ENCODE data around the gene PTF1A. TPM values are rescaled to one million over a fixed set of nuclear protein-coding genes. Genes with fewer than 3 reads are reported as not detected.
"Not testable (repeated sequence)": the region's sequence is repeated elsewhere in the genome, so short reads cannot be mapped to it uniquely, and the experiment has no call there.

The PTF1A gene
- total RNA-seq, 2 experiments from 2014 or later, result not detected

GRCh38 chr10:23199768-23200511, 7.8 kb downstream of the PTF1A start:
- intact Hi-C loops (cut with micrococcal nuclease), result loop anchor here (10.0 kb wide), 1 partner anchor 495 kb away; no protein-coding TSS in a partner anchor
- Mint-ChIP-seq H3K27ac (no peak overlapping the region), H3K27me3 (peaks cover 78% of the 10 kb centered on the region), H3K4me1 (ENCODE audit: low read depth) (peaks cover 5% of the 10 kb centered on the region), H3K9me3 (no peaks in the 10 kb centered on the region), H3K4me3 (no peak overlapping the region), H3K36me3 (no peaks in the 10 kb centered on the region)
- ChIA-PET POLR2A (no interaction called here), CTCF (no interaction called here)
- no peak for DNase-seq

DNA sequence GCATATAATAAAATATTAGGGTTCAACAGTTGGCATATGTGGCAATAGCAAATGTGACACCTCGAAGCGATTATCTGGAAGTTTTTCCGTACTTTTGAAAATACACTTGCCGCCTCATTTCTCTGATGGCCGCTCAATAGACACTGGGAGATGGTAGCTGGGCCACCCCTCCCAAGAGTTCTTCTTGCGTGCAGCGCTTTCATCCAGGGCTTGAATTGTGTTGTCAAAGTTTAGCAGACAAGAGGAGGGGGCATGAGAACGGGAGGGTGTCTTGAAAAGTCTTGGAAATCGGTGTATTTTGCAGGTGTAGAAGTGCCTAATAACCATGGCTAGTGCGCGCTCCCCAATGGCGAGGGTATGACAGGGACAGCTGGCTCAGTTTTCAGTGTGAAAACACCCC, 8.5 kb downstream of the PTF1A start:
- peaks cover 75% of the 10 kb centered on the region for H3K27me3 Mint-ChIP-seq
- no peaks in the 10 kb centered on the region for H3K36me3 Mint-ChIP-seq
- H3K27ac Mint-ChIP-seq, result no peak overlapping the region
- intact Hi-C loops (cut with micrococcal nuclease), result no loop called here
- no peak overlapping the region for H3K4me3 Mint-ChIP-seq
- ChIA-PET CTCF (no interaction called here), POLR2A (no interaction called here)
- peaks cover 5% of the 10 kb centered on the region for H3K4me1 Mint-ChIP-seq (ENCODE audit: low read depth)
- H3K9me3 Mint-ChIP-seq, result no peaks in the 10 kb centered on the region
- no peak for DNase-seq

DNA sequence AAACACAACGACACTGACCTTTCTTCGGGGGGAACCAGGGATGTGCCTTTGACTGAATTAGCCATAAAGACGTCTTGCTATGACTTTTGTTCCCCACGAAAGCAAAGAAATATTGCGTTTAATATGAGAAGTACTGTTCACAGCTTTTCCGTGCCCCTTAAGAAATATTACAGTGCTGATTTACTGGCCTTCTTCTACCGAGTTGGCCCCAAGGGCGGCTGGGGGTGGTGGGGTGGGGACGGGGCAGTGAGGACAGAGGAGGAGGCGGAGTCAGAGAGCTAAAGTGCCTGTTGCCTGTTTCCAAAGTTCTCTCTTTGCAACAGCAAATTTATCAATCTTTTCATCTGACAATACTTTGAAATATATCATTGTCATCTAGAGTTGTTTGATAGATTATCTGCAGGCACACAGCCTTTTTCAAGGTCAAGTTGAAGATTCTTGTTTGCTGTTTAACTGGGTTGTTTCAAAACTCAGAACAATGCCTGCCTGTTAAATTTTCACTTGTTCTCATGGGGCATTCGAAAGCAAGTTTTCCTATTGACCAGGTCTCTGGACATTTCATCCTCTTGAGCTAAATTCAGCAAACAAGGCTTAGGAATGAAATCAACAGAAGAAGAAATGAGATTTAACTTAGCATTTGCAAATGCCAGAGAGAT, 9.0 kb downstream of the PTF1A start:
- ChIA-PET CTCF (no interaction called here), POLR2A (no interaction called here)
- Mint-ChIP-seq H3K4me3 (no peak overlapping the region), H3K9me3 (no peaks in the 10 kb centered on the region), H3K27me3 (peaks cover 72% of the 10 kb centered on the region), H3K36me3 (no peaks in the 10 kb centered on the region), H3K4me1 (ENCODE audit: low read depth) (peaks cover 5% of the 10 kb centered on the region), H3K27ac (no peak overlapping the region)
- intact Hi-C loops (cut with micrococcal nuclease), result no loop called here
- no peak for DNase-seq

DNA sequence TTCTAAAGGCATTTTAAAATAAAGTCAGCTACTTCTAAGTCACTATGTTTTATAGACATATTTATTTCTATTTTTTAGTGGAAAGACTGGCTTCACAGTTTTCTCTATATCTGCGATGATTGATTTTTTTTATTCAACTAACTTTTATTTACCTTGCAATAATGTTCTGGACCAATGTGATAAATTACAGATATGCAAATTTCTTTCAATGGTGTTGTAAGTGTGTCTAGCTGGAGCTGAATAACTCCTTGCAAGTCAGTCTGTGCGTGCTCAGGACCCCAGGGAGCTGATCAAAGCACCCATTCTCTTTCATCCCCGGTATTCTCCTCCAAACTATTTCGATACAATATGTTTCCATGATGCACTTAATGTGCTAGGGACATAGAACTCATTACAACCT, 9.7 kb downstream of the PTF1A start:
- peaks cover 5% of the 10 kb centered on the region for H3K4me1 Mint-ChIP-seq (ENCODE audit: low read depth)
- H3K36me3 Mint-ChIP-seq, result no peaks in the 10 kb centered on the region
- intact Hi-C loops (cut with micrococcal nuclease), result no loop called here
- H3K27me3 Mint-ChIP-seq, result peaks cover 65% of the 10 kb centered on the region
- no peak overlapping the region for H3K27ac Mint-ChIP-seq
- CTCF ChIA-PET, result no interaction called here
- H3K4me3 Mint-ChIP-seq, result no peak overlapping the region
- no peaks in the 10 kb centered on the region for H3K9me3 Mint-ChIP-seq
- no peak for DNase-seq
- POLR2A ChIA-PET, result no interaction called here

DNA sequence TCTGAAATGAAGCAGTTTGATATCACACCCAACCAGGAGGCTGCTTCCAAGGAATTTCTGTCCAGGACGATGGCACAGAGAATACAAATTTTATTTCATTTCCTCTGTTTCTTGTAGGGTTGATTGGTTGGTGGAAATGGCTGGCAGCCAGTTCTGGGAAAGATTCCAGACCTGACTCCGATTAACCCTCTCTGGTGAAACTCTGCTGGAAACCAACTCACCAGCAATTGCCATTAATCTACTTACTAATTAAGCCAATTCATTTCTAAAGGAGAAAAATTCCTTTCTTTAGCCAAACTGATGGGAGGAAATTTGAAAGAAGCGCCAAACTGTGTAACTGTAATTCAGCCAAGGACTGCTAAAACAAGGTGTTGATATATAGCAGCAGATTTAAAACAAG, 10.7 kb downstream of the PTF1A start:
- H3K36me3 Mint-ChIP-seq, result no peaks in the 10 kb centered on the region
- POLR2A ChIA-PET, result no interaction called here
- H3K4me3 Mint-ChIP-seq, result no peak overlapping the region
- H3K9me3 Mint-ChIP-seq, result no peaks in the 10 kb centered on the region
- intact Hi-C loops (cut with micrococcal nuclease), result no loop called here
- peaks cover 5% of the 10 kb centered on the region for H3K4me1 Mint-ChIP-seq (ENCODE audit: low read depth)
- CTCF ChIA-PET, result no interaction called here
- peaks cover 63% of the 10 kb centered on the region for H3K27me3 Mint-ChIP-seq
- DNase-seq, result no peak
- H3K27ac Mint-ChIP-seq, result no peak overlapping the region

GRCh38 chr10:23203369-23204325, 11.5 kb downstream of the PTF1A start:
- CTCF ChIA-PET, result no interaction called here
- Mint-ChIP-seq H3K36me3 (no peaks in the 10 kb centered on the region), H3K27ac (no peak overlapping the region), H3K4me1 (ENCODE audit: low read depth) (peaks cover 5% of the 10 kb centered on the region), H3K27me3 (peaks cover 56% of the 10 kb centered on the region), H3K9me3 (no peaks in the 10 kb centered on the region), H3K4me3 (no peak overlapping the region)
- intact Hi-C loops (cut with micrococcal nuclease), result no loop called here
- no peak for DNase-seq
- POLR2A ChIA-PET, result no interaction called here

GRCh38 chr10:23204773-23205172, 12.7 kb downstream of the PTF1A start:
- ChIA-PET POLR2A (no interaction called here), CTCF (no interaction called here)
- H3K9me3 Mint-ChIP-seq, result no peaks in the 10 kb centered on the region
- intact Hi-C loops (cut with micrococcal nuclease), result no loop called here
- H3K27ac Mint-ChIP-seq, result no peak overlapping the region
- peaks cover 4% of the 10 kb centered on the region for H3K4me1 Mint-ChIP-seq (ENCODE audit: low read depth)
- no peak for DNase-seq
- H3K4me3 Mint-ChIP-seq, result no peak overlapping the region
- H3K27me3 Mint-ChIP-seq, result peaks cover 59% of the 10 kb centered on the region
- H3K36me3 Mint-ChIP-seq, result no peaks in the 10 kb centered on the region

DNA sequence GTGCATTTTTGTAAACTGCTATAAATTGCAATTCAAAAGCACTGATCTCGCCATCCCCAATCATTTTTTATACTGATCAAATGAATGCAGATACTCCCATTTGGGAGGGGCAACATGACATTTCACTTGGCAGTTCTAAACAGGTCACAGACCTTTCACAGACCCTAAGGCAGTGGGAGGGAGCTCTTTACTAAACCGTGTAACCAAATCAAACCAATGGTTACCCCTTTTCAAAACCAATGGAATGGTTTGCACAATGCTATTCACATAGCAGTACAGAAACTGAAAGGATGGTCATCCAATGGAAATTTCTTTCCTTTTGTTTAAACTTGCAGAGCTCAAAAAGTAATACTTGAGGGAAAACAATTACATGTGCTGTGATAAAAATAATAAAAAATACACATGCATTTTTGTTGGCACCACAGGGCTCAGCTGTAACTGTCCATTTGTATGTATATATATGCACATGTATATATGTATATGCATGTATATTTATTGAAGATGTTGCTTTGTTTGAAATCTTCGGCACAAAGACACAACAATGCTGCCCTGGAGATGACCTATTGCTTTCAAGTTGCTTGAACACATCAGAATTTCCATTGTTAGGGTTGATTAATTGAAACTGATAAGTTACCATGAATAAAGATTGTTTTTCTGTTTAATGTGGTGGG, 14.0 kb downstream of the PTF1A start:
- no peak overlapping the region for H3K27ac Mint-ChIP-seq
- H3K4me3 Mint-ChIP-seq, result no peak overlapping the region
- DNase-seq, result no peak
- ChIA-PET CTCF (no interaction called here), POLR2A (no interaction called here)
- H3K9me3 Mint-ChIP-seq, result no peaks in the 10 kb centered on the region
- no peaks in the 10 kb centered on the region for H3K4me1 Mint-ChIP-seq (ENCODE audit: low read depth)
- no peaks in the 10 kb centered on the region for H3K36me3 Mint-ChIP-seq
- intact Hi-C loops (cut with micrococcal nuclease), result no loop called here
- H3K27me3 Mint-ChIP-seq, result peaks cover 46% of the 10 kb centered on the region

GRCh38 chr10:23217471-23217870, 25.4 kb downstream of the PTF1A start:
- H3K4me3 Mint-ChIP-seq, result no peak overlapping the region
- no peak overlapping the region for H3K27ac Mint-ChIP-seq
- ChIA-PET CTCF (no interaction called here), POLR2A (no interaction called here)
- intact Hi-C loops (cut with micrococcal nuclease), result no loop called here
- peaks cover 5% of the 10 kb centered on the region for H3K27me3 Mint-ChIP-seq
- no peaks in the 10 kb centered on the region for H3K9me3 Mint-ChIP-seq
- H3K4me1 Mint-ChIP-seq (ENCODE audit: low read depth), result no peaks in the 10 kb centered on the region
- no peaks in the 10 kb centered on the region for H3K36me3 Mint-ChIP-seq
- no peak for DNase-seq

DNA sequence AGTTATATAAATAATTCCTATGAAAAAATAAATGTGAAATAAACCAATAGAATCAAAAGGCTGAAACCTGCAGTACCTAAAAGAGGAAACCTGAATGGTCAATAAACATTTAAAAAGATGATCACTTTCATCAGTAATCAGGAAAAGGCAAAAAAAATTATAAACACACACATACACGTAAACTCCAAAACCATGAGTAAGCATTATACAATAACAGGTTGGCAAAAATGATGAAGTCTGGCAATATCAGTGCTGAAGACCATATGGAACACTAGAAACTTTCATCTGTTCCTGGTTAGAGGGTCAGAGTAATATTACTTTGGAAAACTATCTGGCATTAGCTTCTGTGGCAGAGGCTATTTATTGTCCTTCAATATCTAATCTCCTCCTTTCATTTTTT, 38.5 kb downstream of the PTF1A start:
- H3K9me3 Mint-ChIP-seq, result peaks cover 3% of the 10 kb centered on the region
- intact Hi-C loops (cut with micrococcal nuclease), result no loop called here
- POLR2A ChIA-PET, result no interaction called here
- no peaks in the 10 kb centered on the region for H3K4me1 Mint-ChIP-seq (ENCODE audit: low read depth)
- H3K36me3 Mint-ChIP-seq, result no peaks in the 10 kb centered on the region
- H3K27ac Mint-ChIP-seq, result no peak overlapping the region
- no peak overlapping the region for H3K4me3 Mint-ChIP-seq
- CTCF ChIA-PET, result no interaction called here
- peaks cover 1% of the 10 kb centered on the region for H3K27me3 Mint-ChIP-seq
- DNase-seq, result no peak

- Mint-ChIP-seq H3K27ac (no peak overlapping the region), H3K4me3 (no peak overlapping the region), H3K9me3 (peaks cover 6% of the 10 kb centered on the region), H3K27me3 (peaks cover 3% of the 10 kb centered on the region), H3K36me3 (no peaks in the 10 kb centered on the region), H3K4me1 (ENCODE audit: low read depth) (no peaks in the 10 kb centered on the region)
- ChIA-PET CTCF (no interaction called here), POLR2A (no interaction called here)
- DNase-seq, result no peak
- intact Hi-C loops (cut with micrococcal nuclease), result no loop called here
Measured at GRCh38 chr10:23238015-23238414, 45.9 kb downstream of the PTF1A start.

DNA sequence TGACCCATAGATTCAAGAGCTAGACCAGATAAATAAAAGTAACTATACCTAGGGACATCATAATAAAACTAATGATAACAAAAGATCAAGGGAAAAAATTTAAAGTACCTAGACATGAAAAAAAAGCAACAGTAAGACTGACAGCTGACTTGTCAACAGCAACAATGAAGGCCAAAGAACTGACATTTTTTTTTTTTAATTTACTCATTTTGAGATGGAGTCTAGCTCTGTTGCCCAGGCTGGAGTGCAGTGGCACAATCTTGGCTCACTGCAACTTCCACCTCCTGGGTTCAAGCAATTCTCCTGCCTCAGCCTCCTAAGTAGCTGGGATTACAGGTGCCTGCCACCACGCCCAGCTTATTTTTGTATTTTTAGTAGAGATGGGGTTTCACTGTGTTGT, 49.7 kb downstream of the PTF1A start:
- peaks cover 11% of the 10 kb centered on the region for H3K9me3 Mint-ChIP-seq
- H3K4me1 Mint-ChIP-seq (ENCODE audit: low read depth); H3K36me3 Mint-ChIP-seq; H3K27ac Mint-ChIP-seq; intact Hi-C loops (cut with micrococcal nuclease); H3K4me3 Mint-ChIP-seq; H3K27me3 Mint-ChIP-seq; POLR2A ChIA-PET; DNase-seq: not testable (repeated sequence)
- CTCF ChIA-PET, result interaction anchor here (1.6 kb wide), 1 partner anchor 8 kb away, joined by 4 read pairs; no protein-coding TSS in a partner anchor

Data from activated CD4-positive, alpha-beta memory T cell treated with anti-CD3 and anti-CD28 coated beads for 36 hours (primary cell).